Measurements from ENCODE around the gene RUVBL2. TPM values are rescaled to one million over a fixed set of nuclear protein-coding genes. Genes with fewer than 3 reads are reported as not detected.
"Not testable (repeated sequence)": the region's sequence is repeated elsewhere in the genome, so short reads cannot be mapped to it uniquely, and the experiment has no call there.

RUVBL2 gene
- polyA plus RNA-seq, 1 donor from 2014 or later, result 184 TPM

DNA sequence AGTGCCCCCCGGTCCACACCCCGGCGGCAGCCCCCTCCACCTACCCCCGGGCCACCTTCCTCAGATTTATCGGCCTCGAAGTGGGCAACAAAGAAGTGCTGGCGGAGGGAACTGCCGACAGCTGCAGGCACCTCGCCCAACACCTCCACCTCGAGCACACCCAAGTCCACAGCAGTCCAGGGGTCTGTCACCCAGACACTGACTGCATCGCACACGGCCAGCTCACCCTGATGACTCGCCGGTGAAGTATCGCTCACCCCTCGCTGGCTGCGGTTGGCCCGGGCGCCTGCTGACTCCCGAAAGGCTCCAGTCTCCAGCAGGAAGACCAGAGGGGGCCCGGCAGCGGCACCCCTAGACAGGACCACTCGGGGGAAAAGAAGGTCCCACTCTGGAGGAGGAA lies 31.9 kb downstream of the RUVBL2 start:
- not testable (repeated sequence) for H2AFZ ChIP-seq (ENCODE audit: low read depth, low read length); H3K9me2 ChIP-seq (ENCODE audit: insufficient read depth, low read length); H3K36me3 ChIP-seq (ENCODE audit: insufficient read depth, low read length); H3K9ac ChIP-seq (ENCODE audit: low read length); H4K20me1 ChIP-seq (ENCODE audit: insufficient read depth); H3K79me2 ChIP-seq (replicated peaks; ENCODE audit: insufficient read depth, low read length); H3K4me2 ChIP-seq (ENCODE audit: low read length); H3F3A ChIP-seq (ENCODE audit: insufficient read depth, low read length, poor library complexity, severe bottlenecking); H3K9me3 ChIP-seq (ENCODE audit: low read length); H3K4me3 ChIP-seq (ENCODE audit: low read length); H3K27ac ChIP-seq (ENCODE audit: low read length); H3K27me3 ChIP-seq (ENCODE audit: insufficient read depth, low read depth, low read length)

GRCh38 chr19:49028686-49029085 lies 35.0 kb downstream of the RUVBL2 start:
- not testable (repeated sequence) for H2AFZ ChIP-seq (ENCODE audit: low read depth, low read length); H3K4me3 ChIP-seq (ENCODE audit: low read length); H4K20me1 ChIP-seq (ENCODE audit: insufficient read depth); H3K4me2 ChIP-seq (ENCODE audit: low read length); H3K79me2 ChIP-seq (replicated peaks; ENCODE audit: insufficient read depth, low read length); H3K9me3 ChIP-seq (ENCODE audit: low read length); H3K36me3 ChIP-seq (ENCODE audit: insufficient read depth, low read length); H3K9ac ChIP-seq (ENCODE audit: low read length); H3K27me3 ChIP-seq (ENCODE audit: insufficient read depth, low read depth, low read length); H3K27ac ChIP-seq (ENCODE audit: low read length); H3K9me2 ChIP-seq (ENCODE audit: insufficient read depth, low read length); H3F3A ChIP-seq (ENCODE audit: insufficient read depth, low read length, poor library complexity, severe bottlenecking)

GRCh38 chr19:49029749-49030148 lies 36.1 kb downstream of the RUVBL2 start:
- H3K36me3 ChIP-seq (ENCODE audit: insufficient read depth, low read length); H3K27me3 ChIP-seq (ENCODE audit: insufficient read depth, low read depth, low read length); H3K4me3 ChIP-seq (ENCODE audit: low read length); H3K9me2 ChIP-seq (ENCODE audit: insufficient read depth, low read length); H3K79me2 ChIP-seq (replicated peaks; ENCODE audit: insufficient read depth, low read length); H4K20me1 ChIP-seq (ENCODE audit: insufficient read depth); H3K27ac ChIP-seq (ENCODE audit: low read length); H3K4me2 ChIP-seq (ENCODE audit: low read length); H2AFZ ChIP-seq (ENCODE audit: low read depth, low read length); H3K9me3 ChIP-seq (ENCODE audit: low read length); H3K9ac ChIP-seq (ENCODE audit: low read length); H3F3A ChIP-seq (ENCODE audit: insufficient read depth, low read length, poor library complexity, severe bottlenecking): not testable (repeated sequence)

- not testable (repeated sequence) for H3K9me3 ChIP-seq (ENCODE audit: low read length); H3F3A ChIP-seq (ENCODE audit: insufficient read depth, low read length, poor library complexity, severe bottlenecking); H3K4me2 ChIP-seq (ENCODE audit: low read length); H4K20me1 ChIP-seq (ENCODE audit: insufficient read depth); H3K79me2 ChIP-seq (replicated peaks; ENCODE audit: insufficient read depth, low read length); H3K9ac ChIP-seq (ENCODE audit: low read length); H3K4me3 ChIP-seq (ENCODE audit: low read length); H3K27me3 ChIP-seq (ENCODE audit: insufficient read depth, low read depth, low read length); H3K36me3 ChIP-seq (ENCODE audit: insufficient read depth, low read length); H3K9me2 ChIP-seq (ENCODE audit: insufficient read depth, low read length); H3K27ac ChIP-seq (ENCODE audit: low read length); H2AFZ ChIP-seq (ENCODE audit: low read depth, low read length)
Observed at GRCh38 chr19:49030323-49030722, 36.6 kb downstream of the RUVBL2 start.

DNA sequence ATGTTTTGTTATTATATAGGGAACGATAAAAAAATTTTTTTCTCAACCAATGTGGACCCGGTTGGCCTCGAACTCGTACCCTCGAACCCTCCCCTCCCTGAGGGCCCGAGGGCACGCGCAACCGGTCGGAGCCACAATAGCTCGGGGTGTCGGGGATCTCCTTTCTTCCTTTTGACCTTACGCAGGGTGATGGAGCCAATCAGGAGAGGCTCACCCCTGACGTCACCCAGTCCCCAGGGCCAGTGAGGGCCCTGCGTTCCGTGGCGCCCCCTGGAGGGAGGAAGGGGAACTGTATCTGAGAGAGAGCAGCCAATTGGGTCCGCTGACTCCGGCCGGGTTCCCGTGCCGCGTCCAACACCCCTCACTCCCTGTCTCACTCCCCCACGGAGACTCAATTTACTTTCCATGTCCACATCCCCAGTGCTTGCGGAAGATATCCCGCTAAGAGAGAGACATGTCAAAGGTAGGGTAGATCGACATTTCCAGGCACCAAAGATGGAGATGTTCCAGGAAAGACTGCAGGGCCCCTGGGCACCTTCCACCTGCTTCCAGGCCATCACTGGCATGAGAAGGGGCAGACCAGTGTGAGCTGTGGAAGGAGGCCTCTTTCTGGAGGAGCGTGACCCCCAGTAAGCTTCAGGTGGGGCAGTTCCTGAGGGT lies 38.1 kb downstream of the RUVBL2 start, which contains the start of gene CGB2:
Gene CGB2 (plus strand): TSS at position 249 of the 660 bp plus-strand sequence. CDS start 206 bp downstream, at position 455.
- not testable (repeated sequence) for H3K4me3 ChIP-seq (ENCODE audit: low read length); H4K20me1 ChIP-seq (ENCODE audit: insufficient read depth); H3K9me3 ChIP-seq (ENCODE audit: low read length); H3F3A ChIP-seq (ENCODE audit: insufficient read depth, low read length, poor library complexity, severe bottlenecking); H3K4me2 ChIP-seq (ENCODE audit: low read length); H3K27me3 ChIP-seq (ENCODE audit: insufficient read depth, low read depth, low read length); H3K36me3 ChIP-seq (ENCODE audit: insufficient read depth, low read length); H3K9me2 ChIP-seq (ENCODE audit: insufficient read depth, low read length); H3K79me2 ChIP-seq (replicated peaks; ENCODE audit: insufficient read depth, low read length); H2AFZ ChIP-seq (ENCODE audit: low read depth, low read length); H3K9ac ChIP-seq (ENCODE audit: low read length); H3K27ac ChIP-seq (ENCODE audit: low read length)

DNA sequence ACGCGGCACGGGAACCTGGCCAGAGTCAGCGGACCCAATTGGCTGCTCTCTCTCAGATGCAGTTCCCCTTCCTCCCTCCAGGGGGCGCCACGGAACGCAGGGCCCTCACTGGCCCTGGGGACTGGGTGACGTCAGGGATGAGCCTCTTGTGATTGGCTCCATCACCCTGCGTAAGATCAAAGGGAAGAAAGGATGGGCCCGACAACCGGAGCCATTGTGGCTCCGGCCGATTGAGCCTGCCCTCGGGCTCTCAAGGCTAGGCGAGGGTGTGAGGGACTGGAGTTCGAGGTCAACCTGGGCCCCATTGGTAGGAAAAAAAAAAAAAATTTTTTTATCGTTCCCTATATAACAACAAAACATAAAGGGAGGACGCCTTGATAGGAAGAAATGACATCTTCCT lies 43.1 kb downstream of the RUVBL2 start, which contains the start of gene CGB1:
Gene CGB1 (minus strand): TSS at position 81 of the 400 bp plus-strand sequence. CDS start 184 bp downstream, outside the sequence.
- not testable (repeated sequence) for H3K27me3 ChIP-seq (ENCODE audit: insufficient read depth, low read depth, low read length); H4K20me1 ChIP-seq (ENCODE audit: insufficient read depth); H3K27ac ChIP-seq (ENCODE audit: low read length)

GRCh38 chr19:49038111-49038510 lies 44.4 kb downstream of the RUVBL2 start:
- H3K4me3 ChIP-seq (ENCODE audit: low read length); H3K79me2 ChIP-seq (replicated peaks; ENCODE audit: insufficient read depth, low read length); H3K4me2 ChIP-seq (ENCODE audit: low read length); H3F3A ChIP-seq (ENCODE audit: insufficient read depth, low read length, poor library complexity, severe bottlenecking); H3K9ac ChIP-seq (ENCODE audit: low read length); H3K27ac ChIP-seq (ENCODE audit: low read length); H3K27me3 ChIP-seq (ENCODE audit: insufficient read depth, low read depth, low read length); H4K20me1 ChIP-seq (ENCODE audit: insufficient read depth); H2AFZ ChIP-seq (ENCODE audit: low read depth, low read length); H3K9me2 ChIP-seq (ENCODE audit: insufficient read depth, low read length); H3K9me3 ChIP-seq (ENCODE audit: low read length); H3K36me3 ChIP-seq (ENCODE audit: insufficient read depth, low read length): not testable (repeated sequence)

More for the DNA sequence above, 43.1 kb downstream of the RUVBL2 start, which contains the start of gene CGB1:
- H3K4me3 ChIP-seq (ENCODE audit: low read length); H3K9me2 ChIP-seq (ENCODE audit: insufficient read depth, low read length); H3K4me2 ChIP-seq (ENCODE audit: low read length); H3K9ac ChIP-seq (ENCODE audit: low read length); H3F3A ChIP-seq (ENCODE audit: insufficient read depth, low read length, poor library complexity, severe bottlenecking); H3K36me3 ChIP-seq (ENCODE audit: insufficient read depth, low read length); H2AFZ ChIP-seq (ENCODE audit: low read depth, low read length); H3K79me2 ChIP-seq (replicated peaks; ENCODE audit: insufficient read depth, low read length); H3K9me3 ChIP-seq (ENCODE audit: low read length): not testable (repeated sequence)

DNA sequence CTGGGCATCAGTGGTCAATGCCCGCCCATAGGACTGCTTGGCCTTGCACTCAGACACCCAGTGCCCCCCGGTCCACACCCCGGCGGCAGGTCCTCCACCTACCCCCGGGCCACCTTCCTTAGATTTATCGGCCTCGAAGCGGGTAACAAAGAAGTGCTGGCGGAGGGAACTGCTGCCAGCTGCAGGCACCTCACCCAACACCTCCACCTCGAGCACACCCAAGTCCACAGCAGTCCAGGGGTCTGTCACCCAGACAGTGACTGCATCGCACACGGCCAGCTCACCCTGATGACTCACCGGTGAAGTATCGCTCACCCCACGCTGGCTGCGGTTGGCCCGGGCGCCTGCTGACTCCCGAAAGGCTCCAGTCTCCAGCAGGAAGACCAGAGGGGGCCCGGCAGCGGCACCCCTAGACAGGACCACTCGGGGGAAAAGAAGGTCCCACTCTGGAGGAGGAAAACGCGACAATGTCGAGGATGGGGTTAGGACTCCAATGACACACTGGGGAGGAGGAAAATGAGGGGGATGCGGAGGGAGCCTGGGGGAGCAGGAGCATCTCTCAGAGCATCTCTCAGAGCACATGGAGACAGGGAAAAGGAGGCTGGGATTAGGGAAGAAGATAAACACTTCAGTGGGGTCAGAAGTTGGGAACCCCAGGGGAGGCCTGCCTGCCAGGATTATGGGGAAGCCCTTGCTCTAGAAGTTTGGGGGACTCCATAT lies 45.0 kb downstream of the RUVBL2 start:
- H3K36me3 ChIP-seq (ENCODE audit: insufficient read depth, low read length); H3K27me3 ChIP-seq (ENCODE audit: insufficient read depth, low read depth, low read length); H3K9me3 ChIP-seq (ENCODE audit: low read length); H3K4me3 ChIP-seq (ENCODE audit: low read length); H3K27ac ChIP-seq (ENCODE audit: low read length); H3K9me2 ChIP-seq (ENCODE audit: insufficient read depth, low read length); H3K9ac ChIP-seq (ENCODE audit: low read length); H2AFZ ChIP-seq (ENCODE audit: low read depth, low read length); H3K79me2 ChIP-seq (replicated peaks; ENCODE audit: insufficient read depth, low read length); H4K20me1 ChIP-seq (ENCODE audit: insufficient read depth); H3K4me2 ChIP-seq (ENCODE audit: low read length); H3F3A ChIP-seq (ENCODE audit: insufficient read depth, low read length, poor library complexity, severe bottlenecking): not testable (repeated sequence)

Data from neural cell (in vitro differentiated cells).